DMS153 (cell line): ENCODE measurements around the gene KIF19.

Source experiments
- DNase-seq: peaks from one replicate; lab custom pipeline; 2025; lab: John Stamatoyannopoulos, UW

Gene KIF19

GRCh38 chr17:74340470-74341023, 14.5 kb downstream of the KIF19 start:
- no peak for DNase-seq

GRCh38 chr17:74342224-74342623, 16.2 kb downstream of the KIF19 start:
- no peak for DNase-seq

- no peak for DNase-seq
These were observed 17.1 kb downstream of the KIF19 start for GRCh38 chr17:74343121-74343520.

- DNase-seq = no peak
These were observed 17.7 kb downstream of the KIF19 start for GRCh38 chr17:74343526-74344284.

- no peak for DNase-seq
These were observed 18.6 kb downstream of the KIF19 start for GRCh38 chr17:74344658-74345057.

GRCh38 chr17:74345433-74346241, 19.6 kb downstream of the KIF19 start:
- DNase-seq = no peak

GRCh38 chr17:74347646-74348045, 21.6 kb downstream of the KIF19 start:
- DNase-seq = no peak

GRCh38 chr17:74349120-74349519, 23.1 kb downstream of the KIF19 start:
- no peak for DNase-seq

- DNase-seq = no peak
These were observed 24.5 kb downstream of the KIF19 start for GRCh38 chr17:74350486-74350885.

- no peak for DNase-seq
These were observed 25.7 kb downstream of the KIF19 start for GRCh38 chr17:74351552-74352210.

GRCh38 chr17:74353446-74354060, 27.5 kb downstream of the KIF19 start:
- no peak for DNase-seq

GRCh38 chr17:74354123-74354522, 28.1 kb downstream of the KIF19 start:
- DNase-seq = no peak

GRCh38 chr17:74354561-74354960, 28.5 kb downstream of the KIF19 start:
- no peak for DNase-seq

- DNase-seq = no peak
These were observed 29.0 kb downstream of the KIF19 start for GRCh38 chr17:74355065-74355464.

GRCh38 chr17:74356646-74357465, 30.8 kb downstream of the KIF19 start:
- no peak for DNase-seq

- no peak for DNase-seq
These were observed 31.4 kb downstream of the KIF19 start for GRCh38 chr17:74357466-74357809.

GRCh38 chr17:74358697-74359096, 32.7 kb downstream of the KIF19 start:
- DNase-seq = no peak

- DNase-seq = no peak
These were observed 33.9 kb downstream of the KIF19 start for GRCh38 chr17:74359916-74360315.

GRCh38 chr17:74360899-74361229, 34.8 kb downstream of the KIF19 start:
- no peak for DNase-seq

- peak; percentile 60 for DNase-seq
These were observed 35.4 kb downstream of the KIF19 start, which contains the start of gene BTBD17 for GRCh38 chr17:74361230-74362068. BTBD17 (minus strand) TSS chr17:74361868; CDS start chr17:74361819, 49 bp downstream.

GRCh38 chr17:74362069-74362405, 36.0 kb downstream of the KIF19 start:
- DNase-seq = no peak
